ENCODE results near the gene TMCO4. TPM values are rescaled to one million over a fixed set of nuclear protein-coding genes. Genes with fewer than 3 reads are reported as not detected.

Gene TMCO4
- total RNA-seq, 1 donor: 27.5 TPM

DNA sequence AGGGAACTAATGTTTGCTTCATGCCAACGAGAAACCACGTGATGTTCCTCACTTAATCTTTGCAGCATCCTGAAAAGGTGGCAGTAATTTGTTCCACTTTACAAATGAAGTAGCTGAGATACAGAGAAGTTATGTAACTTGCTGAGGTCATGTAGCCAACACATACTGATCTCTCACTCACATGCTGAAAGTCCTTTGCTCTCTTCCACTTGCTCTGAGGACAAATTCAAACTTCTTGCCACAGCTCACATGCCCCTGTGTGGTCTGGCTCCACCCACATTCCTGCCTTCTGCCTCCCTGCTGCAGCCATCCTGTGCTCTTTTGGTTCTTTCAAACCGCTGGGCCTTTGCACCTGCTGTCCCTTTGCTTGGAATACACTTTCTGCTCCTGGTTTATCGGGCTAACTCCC is 55.4 kb downstream of the TMCO4 start:
- no peaks in the 10 kb centered on the region for H4K20me1 ChIP-seq (ENCODE audit: insufficient read depth, low read length)
- no peak overlapping the region for H3K4me3 ChIP-seq (ENCODE audit: insufficient read depth, low read length)
- H3K79me2 ChIP-seq (ENCODE audit: insufficient read depth, low read length): no peaks in the 10 kb centered on the region

GRCh38 chr1:19743793-19744192 is 55.9 kb downstream of the TMCO4 start:
- Histone ChIP-seq H3K4me2 (ENCODE audit: insufficient read depth, low read length) (no peak overlapping the region), H3K9me3 (ENCODE audit: low read depth, low read length) (no peaks in the 10 kb centered on the region), H3K27me3 (ENCODE audit: insufficient read depth, low read length) (no peaks in the 10 kb centered on the region), H3K4me1 (ENCODE audit: insufficient read depth, low read length) (no peaks in the 10 kb centered on the region), H3K27ac (ENCODE audit: low read depth, low read length) (no peak overlapping the region), H2AFZ (ENCODE audit: low read length) (no peak overlapping the region), H3K36me3 (ENCODE audit: insufficient read depth, low read length) (peaks cover 12% of the 10 kb centered on the region), H3K79me2 (ENCODE audit: insufficient read depth, low read length) (no peaks in the 10 kb centered on the region), H3K4me3 (ENCODE audit: insufficient read depth, low read length) (no peak overlapping the region), H4K20me1 (ENCODE audit: insufficient read depth, low read length) (no peaks in the 10 kb centered on the region)
- no peak for DNase-seq (ENCODE audit: insufficient read length, low spot score, missing footprints)
- TF ChIP-seq, protein P1, sequence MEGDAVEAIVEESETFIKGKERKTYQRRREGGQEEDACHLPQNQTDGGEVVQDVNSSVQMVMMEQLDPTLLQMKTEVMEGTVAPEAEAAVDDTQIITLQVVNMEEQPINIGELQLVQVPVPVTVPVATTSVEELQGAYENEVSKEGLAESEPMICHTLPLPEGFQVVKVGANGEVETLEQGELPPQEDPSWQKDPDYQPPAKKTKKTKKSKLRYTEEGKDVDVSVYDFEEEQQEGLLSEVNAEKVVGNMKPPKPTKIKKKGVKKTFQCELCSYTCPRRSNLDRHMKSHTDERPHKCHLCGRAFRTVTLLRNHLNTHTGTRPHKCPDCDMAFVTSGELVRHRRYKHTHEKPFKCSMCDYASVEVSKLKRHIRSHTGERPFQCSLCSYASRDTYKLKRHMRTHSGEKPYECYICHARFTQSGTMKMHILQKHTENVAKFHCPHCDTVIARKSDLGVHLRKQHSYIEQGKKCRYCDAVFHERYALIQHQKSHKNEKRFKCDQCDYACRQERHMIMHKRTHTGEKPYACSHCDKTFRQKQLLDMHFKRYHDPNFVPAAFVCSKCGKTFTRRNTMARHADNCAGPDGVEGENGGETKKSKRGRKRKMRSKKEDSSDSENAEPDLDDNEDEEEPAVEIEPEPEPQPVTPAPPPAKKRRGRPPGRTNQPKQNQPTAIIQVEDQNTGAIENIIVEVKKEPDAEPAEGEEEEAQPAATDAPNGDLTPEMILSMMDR (IDR thresholded peaks at IDR 0.05; ENCODE audit: extremely low read depth, low read depth, low read length): no peak

More for the DNA sequence above, 55.4 kb downstream of the TMCO4 start:
- TF ChIP-seq, protein P1 (IDR thresholded peaks at IDR 0.05; ENCODE audit: extremely low read depth, low read depth, low read length): no peak
- H3K4me2 ChIP-seq (ENCODE audit: insufficient read depth, low read length): no peak overlapping the region
- no peak overlapping the region for H3K27ac ChIP-seq (ENCODE audit: low read depth, low read length)
- H3K4me1 ChIP-seq (ENCODE audit: insufficient read depth, low read length): no peaks in the 10 kb centered on the region
- no peaks in the 10 kb centered on the region for H3K27me3 ChIP-seq (ENCODE audit: insufficient read depth, low read length)
- H2AFZ ChIP-seq (ENCODE audit: low read length): no peak overlapping the region
- H3K36me3 ChIP-seq (ENCODE audit: insufficient read depth, low read length): peaks cover 12% of the 10 kb centered on the region
- DNase-seq (ENCODE audit: insufficient read length, low spot score, missing footprints): peak; percentile 79
- no peaks in the 10 kb centered on the region for H3K9me3 ChIP-seq (ENCODE audit: low read depth, low read length)

DNA sequence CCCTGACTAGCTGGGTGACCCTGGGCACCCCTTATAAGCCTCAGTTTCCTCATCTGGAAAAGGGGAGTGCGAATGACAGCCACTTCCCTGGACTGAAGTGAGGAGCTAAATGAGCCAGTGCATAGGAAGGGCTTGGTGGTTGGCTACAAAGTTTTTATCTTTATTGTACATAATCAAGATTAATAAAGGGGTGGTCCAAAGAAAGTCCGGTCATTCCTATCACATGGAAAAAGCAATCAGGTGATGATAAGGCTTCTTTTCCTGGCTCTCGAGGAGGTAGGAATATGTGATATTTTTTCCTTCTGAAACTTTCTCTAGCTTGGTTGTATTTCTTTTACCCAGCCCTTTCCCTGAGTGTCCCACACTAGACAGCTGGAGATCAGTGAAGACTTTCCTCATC is 56.5 kb downstream of the TMCO4 start:
- Histone ChIP-seq H3K27me3 (ENCODE audit: insufficient read depth, low read length) (no peaks in the 10 kb centered on the region), H3K79me2 (ENCODE audit: insufficient read depth, low read length) (no peaks in the 10 kb centered on the region), H2AFZ (ENCODE audit: low read length) (no peak overlapping the region), H3K4me1 (ENCODE audit: insufficient read depth, low read length) (no peaks in the 10 kb centered on the region), H3K4me2 (ENCODE audit: insufficient read depth, low read length) (no peak overlapping the region), H3K27ac (ENCODE audit: low read depth, low read length) (no peak overlapping the region), H4K20me1 (ENCODE audit: insufficient read depth, low read length) (no peaks in the 10 kb centered on the region), H3K36me3 (ENCODE audit: insufficient read depth, low read length) (peaks cover 12% of the 10 kb centered on the region), H3K9me3 (ENCODE audit: low read depth, low read length) (no peaks in the 10 kb centered on the region), H3K4me3 (ENCODE audit: insufficient read depth, low read length) (no peak overlapping the region)
- TF ChIP-seq, protein P1 (IDR thresholded peaks at IDR 0.05; ENCODE audit: extremely low read depth, low read depth, low read length): no peak
- no peak for DNase-seq (ENCODE audit: insufficient read length, low spot score, missing footprints)

DNA sequence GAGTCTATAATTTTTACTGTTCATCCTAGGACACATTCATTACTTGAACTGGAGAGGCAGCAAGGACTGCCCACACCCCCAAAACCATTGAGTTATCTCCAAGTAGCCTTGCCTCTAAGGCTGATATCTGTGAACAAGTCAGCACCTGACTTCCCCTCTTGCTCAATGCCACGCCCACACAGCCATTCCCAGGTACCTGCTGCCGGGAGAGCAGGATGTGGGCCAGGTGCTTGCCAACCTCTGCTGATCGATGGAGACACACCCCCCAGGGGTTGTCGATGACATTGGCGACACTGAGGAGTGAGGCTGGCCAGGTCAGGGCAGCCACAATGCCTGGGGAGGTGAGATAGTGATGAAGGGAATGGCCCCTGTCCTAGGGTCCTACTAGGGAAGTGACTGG is 60.1 kb downstream of the TMCO4 start:
- TF ChIP-seq, protein P1 (IDR thresholded peaks at IDR 0.05; ENCODE audit: extremely low read depth, low read depth, low read length): no peak
- no peak for DNase-seq (ENCODE audit: insufficient read length, low spot score, missing footprints)
- H3K27me3 ChIP-seq (ENCODE audit: insufficient read depth, low read length): no peaks in the 10 kb centered on the region
- peaks cover 8% of the 10 kb centered on the region for H3K36me3 ChIP-seq (ENCODE audit: insufficient read depth, low read length)
- H3K9me3 ChIP-seq (ENCODE audit: low read depth, low read length): no peaks in the 10 kb centered on the region
- no peak overlapping the region for H3K4me3 ChIP-seq (ENCODE audit: insufficient read depth, low read length)
- no peak overlapping the region for H3K4me2 ChIP-seq (ENCODE audit: insufficient read depth, low read length)
- no peaks in the 10 kb centered on the region for H4K20me1 ChIP-seq (ENCODE audit: insufficient read depth, low read length)
- no peak overlapping the region for H3K27ac ChIP-seq (ENCODE audit: low read depth, low read length)
- peaks cover 22% of the 10 kb centered on the region for H3K4me1 ChIP-seq (ENCODE audit: insufficient read depth, low read length)
- H2AFZ ChIP-seq (ENCODE audit: low read length): no peak overlapping the region
- H3K79me2 ChIP-seq (ENCODE audit: insufficient read depth, low read length): no peaks in the 10 kb centered on the region

Data from osteoblast (primary cell).